Stimulated activated CD4-positive, alpha-beta T cell treated with anti-CD3 and anti-CD28 coated beads, Interleukin-15, amount 100 ng/mL, for 48 hours (primary cell): ENCODE data around the gene VPS16.
A peak's percentile ranks its signal among the peaks of the same experiment; 100 is the strongest.

Experiments
- DNase-seq, 2 donors: peaks; one replicate each; pipeline ENCODE4 v3.0.0-alpha.2; 2020; ENCODE audit warnings: low read depth in 2 of 2

The VPS16 gene

DNA sequence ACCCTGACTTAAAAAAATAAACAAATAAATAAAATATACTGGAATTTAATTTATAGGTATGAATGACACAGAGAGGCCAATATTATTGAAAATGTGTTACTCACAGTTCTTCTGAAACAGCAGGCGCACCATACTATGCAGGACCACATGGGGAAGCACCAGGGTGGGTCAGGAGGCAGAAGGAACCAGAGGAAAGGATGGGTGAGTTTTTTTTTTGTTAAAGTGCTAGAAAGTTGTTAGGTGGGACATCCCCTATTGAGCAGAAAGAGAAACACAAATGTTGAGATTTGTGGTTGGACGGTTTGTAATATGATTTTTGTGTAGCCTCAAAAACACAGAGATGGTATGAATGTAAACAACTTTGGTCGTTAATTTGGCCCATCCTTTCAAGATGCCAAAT, 58.7 kb downstream of the VPS16 start:
- DNase-seq = peak; percentile 14 to 21

DNA sequence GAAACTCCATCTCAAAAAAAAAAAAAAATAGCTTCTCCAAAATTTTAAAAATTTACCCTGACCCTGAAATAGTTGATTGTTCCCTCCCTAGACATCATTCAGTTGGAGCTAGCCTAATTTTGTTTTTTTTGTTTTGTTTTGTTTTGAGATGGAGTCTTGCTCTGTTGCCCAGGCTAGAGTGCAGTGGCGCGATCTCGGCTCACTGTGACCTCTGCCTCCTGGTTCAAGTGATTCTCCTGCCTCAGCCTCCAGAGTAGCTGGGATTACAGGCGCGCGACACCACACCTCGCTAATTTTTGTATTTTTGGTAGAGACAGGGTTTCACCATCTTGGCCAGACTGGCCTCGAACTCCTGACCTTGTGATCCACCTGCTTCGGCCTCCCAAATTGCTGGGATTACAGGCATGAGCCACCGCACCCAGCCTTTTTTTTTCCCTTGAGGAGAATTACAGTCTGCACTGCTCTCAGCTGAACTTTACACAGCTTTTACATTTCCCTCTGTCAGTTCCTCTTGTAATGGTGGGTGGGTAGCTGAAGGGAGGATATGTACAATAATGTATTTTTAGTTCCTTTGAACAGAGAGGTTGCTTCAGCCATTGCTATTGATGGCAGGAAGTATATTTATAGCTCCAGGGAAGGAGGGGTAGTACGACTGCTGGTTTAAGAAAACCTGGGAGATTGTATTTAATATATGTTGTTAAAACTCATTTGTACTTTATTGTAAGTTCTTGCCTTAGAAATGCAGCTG, 60.5 kb downstream of the VPS16 start:
- no peak for DNase-seq

DNA sequence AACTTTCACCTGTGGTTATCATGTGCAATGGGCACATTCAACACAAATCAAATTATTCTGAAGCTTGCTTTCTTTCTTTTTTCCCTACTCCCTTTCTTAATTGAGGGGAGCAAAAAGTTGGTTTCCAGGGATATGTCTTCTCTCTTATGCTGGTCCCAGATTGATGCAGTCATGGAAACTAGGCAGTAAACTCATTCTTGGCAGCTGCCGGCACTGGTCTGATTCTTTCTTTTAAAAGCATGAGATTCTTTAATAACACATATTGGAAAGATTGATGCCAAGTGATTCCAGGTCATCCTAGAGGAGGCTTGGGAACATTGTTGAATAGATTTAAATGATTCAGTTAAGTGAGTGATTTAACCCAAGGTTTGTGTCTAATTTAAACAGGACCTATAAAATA, 61.7 kb downstream of the VPS16 start:
- no peak for DNase-seq

DNA sequence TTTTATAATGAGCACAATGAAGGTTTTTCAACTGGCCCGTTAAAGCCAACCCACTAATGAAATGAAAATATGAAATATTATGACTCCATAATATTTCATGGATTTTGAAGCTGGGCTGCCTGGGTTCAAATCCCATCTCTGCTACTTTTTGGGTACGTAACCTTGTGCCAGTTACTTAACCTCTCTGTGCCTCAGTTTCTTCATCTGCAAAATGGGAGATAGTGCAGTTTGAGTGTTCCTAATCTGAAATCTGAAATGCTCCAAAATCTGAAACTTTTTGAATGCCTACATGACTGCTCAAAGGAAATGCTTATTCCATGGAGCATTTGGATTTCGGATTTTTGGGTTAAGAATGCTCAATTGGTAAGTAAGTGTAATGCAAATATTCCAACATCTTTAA, 62.3 kb downstream of the VPS16 start:
- DNase-seq = no peak

DNA sequence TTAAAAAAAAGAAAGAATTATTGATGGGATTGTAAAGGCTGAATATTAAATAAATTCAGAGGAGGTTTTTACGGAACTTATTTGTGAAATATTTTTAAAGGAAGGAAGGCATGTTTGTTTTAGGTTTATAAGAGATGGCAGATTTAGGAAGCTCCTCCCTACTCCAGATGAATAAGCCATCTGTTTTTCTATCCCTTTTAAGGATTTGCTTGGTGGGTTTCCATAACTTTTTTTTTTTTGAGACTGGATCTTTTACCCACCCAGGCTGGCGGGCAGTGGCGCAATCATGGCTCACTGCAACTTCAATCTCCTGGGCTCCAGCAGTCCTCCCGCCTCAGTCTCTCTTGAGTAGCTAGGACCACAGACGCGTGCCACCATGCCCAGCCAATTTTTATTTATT, 63.1 kb downstream of the VPS16 start:
- DNase-seq = no peak

DNA sequence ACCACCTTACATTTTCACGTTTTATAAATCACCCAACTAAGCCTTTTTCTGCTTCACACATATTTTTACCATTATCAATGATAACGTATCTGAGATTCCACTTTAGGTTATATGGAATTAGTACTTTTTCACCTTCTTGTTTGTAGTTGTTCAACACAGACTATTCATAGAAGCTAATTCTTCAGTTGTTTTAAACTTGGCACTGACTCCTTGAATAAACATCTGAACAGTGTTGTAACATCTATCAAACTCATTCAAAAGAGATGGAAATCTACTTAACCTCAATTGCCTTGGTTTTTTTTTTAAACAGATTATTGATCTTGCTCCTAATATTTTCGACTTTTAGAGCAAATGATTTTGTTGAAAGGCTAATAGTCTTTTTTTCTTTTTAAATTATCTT, 67.0 kb downstream of the VPS16 start:
- no peak for DNase-seq

DNA sequence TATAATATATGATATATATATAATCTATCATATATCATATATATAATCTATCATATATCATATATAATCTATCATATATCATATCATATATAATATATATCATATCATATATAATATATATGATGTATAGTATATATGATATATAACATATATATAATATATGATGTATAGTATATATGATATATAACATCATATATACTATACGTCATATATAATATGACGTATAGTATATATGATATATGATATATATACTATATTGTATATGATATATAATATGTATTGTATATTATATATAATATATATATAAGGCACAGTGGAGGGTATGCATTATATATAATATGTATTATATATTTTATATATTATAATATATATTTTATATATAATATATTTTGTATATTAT, 69.4 kb downstream of the VPS16 start:
- no peak for DNase-seq

DNA sequence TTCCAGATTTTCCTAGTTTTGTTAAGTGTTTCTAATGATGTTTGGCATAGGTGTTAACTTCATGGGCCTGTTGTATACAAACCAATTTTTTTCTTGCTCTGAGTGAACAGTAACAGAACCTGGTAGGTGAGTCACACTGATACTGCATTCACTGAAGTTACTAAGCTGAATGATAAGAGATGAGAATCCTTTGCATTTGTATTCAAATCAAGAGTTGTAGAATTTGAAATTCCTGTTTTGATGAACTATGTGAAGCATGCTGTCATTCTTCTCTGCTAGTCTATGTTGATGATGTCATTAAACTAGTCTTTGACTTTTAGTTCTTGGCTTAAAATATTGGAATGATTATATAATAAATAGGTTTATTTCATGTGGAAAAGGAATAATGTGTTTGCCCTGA, 70.7 kb downstream of the VPS16 start:
- DNase-seq = no peak

DNA sequence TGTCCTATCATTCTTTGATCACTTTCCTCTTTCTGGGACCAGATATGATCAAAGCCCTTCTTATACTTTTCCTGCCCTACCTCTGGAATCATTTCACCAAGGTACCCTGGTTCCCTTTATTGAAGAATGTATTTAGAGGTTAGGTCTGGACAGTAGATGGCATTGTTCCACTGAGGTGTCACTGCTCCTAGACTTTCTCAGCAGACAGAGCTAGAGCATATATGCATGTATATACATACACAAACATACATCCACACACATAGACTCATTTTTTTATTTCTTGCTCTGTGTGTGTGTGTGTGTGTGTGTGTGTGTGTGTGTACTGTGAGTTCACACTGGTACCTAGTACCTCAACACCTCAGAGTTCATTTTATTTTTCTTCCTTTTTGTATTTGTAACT, 73.6 kb downstream of the VPS16 start:
- DNase-seq = no peak
